Measurements from ENCODE around the gene NFATC3. TPM values are rescaled to one million over a fixed set of nuclear protein-coding genes. Genes with fewer than 3 reads are reported as not detected.

NFATC3 gene
- total RNA-seq, 2 donors from 2014 or later: 25.9 to 28.9 TPM

- DNase-seq (no peak), ATAC-seq (no peak)
- intact Hi-C loops (cut with DNase I): loop anchor here in 1 of 2 donors (5.0 kb wide), 1 partner anchor 83 kb away; no protein-coding TSS in a partner anchor
These were observed 164.2 kb downstream of the NFATC3 start for GRCh38 chr16:68249371-68249770.

GRCh38 chr16:68250951-68251350 lies 165.8 kb downstream of the NFATC3 start:
- no peak for DNase-seq
- ATAC-seq: no peak
- intact Hi-C loops (cut with DNase I): no loop called here

GRCh38 chr16:68251832-68252231 lies 166.7 kb downstream of the NFATC3 start:
- intact Hi-C loops (cut with DNase I): no loop called here
- ATAC-seq (peak; percentile 80 to 88), DNase-seq (peak; percentile 30)

- intact Hi-C loops (cut with DNase I): no loop called here
- DNase-seq (no peak), ATAC-seq (peak; percentile 34 to 35)
These were observed 167.2 kb downstream of the NFATC3 start for GRCh38 chr16:68252383-68252782.

- intact Hi-C loops (cut with DNase I): no loop called here
- ATAC-seq (no peak), DNase-seq (no peak)
These were observed 168.6 kb downstream of the NFATC3 start for GRCh38 chr16:68253721-68254120.

GRCh38 chr16:68255712-68256111 lies 170.5 kb downstream of the NFATC3 start:
- intact Hi-C loops (cut with DNase I): no loop called here
- ATAC-seq (no peak), DNase-seq (no peak)

- ATAC-seq: no peak
- intact Hi-C loops (cut with DNase I): no loop called here
- DNase-seq: no peak
These were observed 172.2 kb downstream of the NFATC3 start for GRCh38 chr16:68257251-68257905.

GRCh38 chr16:68257906-68258800 lies 173.0 kb downstream of the NFATC3 start:
- DNase-seq (no peak), ATAC-seq (peak; percentile 44 to 53)
- intact Hi-C loops (cut with DNase I): no loop called here

- no peak for ATAC-seq
- intact Hi-C loops (cut with DNase I): no loop called here
These were observed 174.0 kb downstream of the NFATC3 start for GRCh38 chr16:68259007-68259825.

GRCh38 chr16:68263559-68264127 lies 178.5 kb downstream of the NFATC3 start:
- intact Hi-C loops (cut with DNase I): loop anchor here (5.0 kb wide), 2 partner anchors 49 to 64 kb away; partner anchors contain the start of genes PRMT7 (in 1 of the 2) and SLC7A6OS (in 1 of the 2)
- ATAC-seq (no peak), DNase-seq (no peak)

More at GRCh38 chr16:68259007-68259825, 174.0 kb downstream of the NFATC3 start:
- DNase-seq: no peak

- ATAC-seq (peak; percentile 83 to 84), DNase-seq (peak; percentile 87)
- intact Hi-C loops (cut with DNase I): loop anchor here (5.0 kb wide), 2 partner anchors 48 to 63 kb away; partner anchors contain the start of genes PRMT7 (in 2 of the 2) and SLC7A6OS (in 2 of the 2)
These were observed 179.2 kb downstream of the NFATC3 start, which contains the start of gene SLC7A6 for GRCh38 chr16:68264128-68265077. Gene SLC7A6, plus strand, starts transcription at chr16:68264526. Its CDS starts 10,201 bp downstream, at chr16:68274727.

GRCh38 chr16:68265078-68265920 lies 180.1 kb downstream of the NFATC3 start:
- DNase-seq (peak; percentile 63), ATAC-seq (peak; percentile 65 to 74)
- intact Hi-C loops (cut with DNase I): loop anchor here in 1 of 2 donors (5.0 kb wide), 1 partner anchor 47 kb away; the partner anchor contains the start of genes PRMT7 and SLC7A6OS

- DNase-seq (no peak), ATAC-seq (no peak)
- intact Hi-C loops (cut with DNase I): loop anchor here in 1 of 2 donors (5.0 kb wide), 1 partner anchor 44 kb away; the partner anchor contains the start of genes PRMT7 and SLC7A6OS
These were observed 182.6 kb downstream of the NFATC3 start for GRCh38 chr16:68267612-68268405.

GRCh38 chr16:68269793-68270192 lies 184.6 kb downstream of the NFATC3 start:
- ATAC-seq (no peak), DNase-seq (no peak)
- intact Hi-C loops (cut with DNase I): loop anchor here in 1 of 2 donors (5.0 kb wide), 1 partner anchor 43 kb away; the partner anchor contains the start of genes PRMT7 and SLC7A6OS

GRCh38 chr16:68270353-68270752 lies 185.2 kb downstream of the NFATC3 start:
- no peak for DNase-seq
- intact Hi-C loops (cut with DNase I): no loop called here

More at GRCh38 chr16:68270353-68270752, 185.2 kb downstream of the NFATC3 start:
- no peak for ATAC-seq

Data from left cardiac atrium (tissue), 4 donors.